Panc1 (cell line): ENCODE measurements around the gene CNBD2.

Experiments
- CTCF ChIP-seq: fragments of 450-650 bp; IDR thresholded peaks from 2 replicates; pipeline ENCODE4 v1.5.1; 2017; ENCODE audit warnings: mild to moderate bottlenecking
- POLR2AphosphoS5 ChIP-seq: IDR thresholded peaks from 2 replicates; pipeline ENCODE4 v1.6.1; 2012; ENCODE audit warnings: mild to moderate bottlenecking, low read depth, low read length, moderate library complexity
- REST ChIP-seq, 2 experiments: IDR thresholded peaks; 2 replicates each; pipeline ENCODE4 v1.6.1; 2011 to 2012; ENCODE audit warnings: low read depth in 2 of 2, control low read depth in 1 of 2, low read length in 1 of 2, mild to moderate bottlenecking in 1 of 2, moderate library complexity in 1 of 2; ENCODE audit not compliant: insufficient read depth in 1 of 2

GRCh38 chr20:35975576-35976373 lies 7.4 kb downstream of the CNBD2 start:
- TF ChIP-seq CTCF, result no peak
- TF ChIP-seq REST (IDR thresholded peaks at IDR 0.05; ENCODE audit: insufficient read depth in 1 of 2, low read depth in 2 of 2, low read length in 1 of 2), result no peak
- TF ChIP-seq POLR2AphosphoS5, result no peak
